B cell (primary cell): ENCODE data around the gene PRKN. TPM values are rescaled to one million over a fixed set of nuclear protein-coding genes. Genes with fewer than 3 reads are reported as not detected.
"Not testable (repeated sequence)": the region's sequence is repeated elsewhere in the genome, so short reads cannot be mapped to it uniquely, and the experiment has no call there.

Source experiments
- ATAC-seq: fragments of 200-7000 bp; cut with Tn5 transposase; one replicate; pipeline ENCODE4 v1.10.0; 2021; ENCODE audit warnings: low read depth, mild to moderate bottlenecking, moderate number of reproducible peaks, moderate library complexity
- CTCF ChIA-PET: fragments of 350-600 bp; sonication (Branson Sonifier 250); formaldehyde crosslinking; loops from one replicate; lab custom pipeline; 2021; ENCODE audit warnings: antibody characterized with exemption, inconsistent platforms; lab: Charles Lee
- POLR2A ChIA-PET: fragments of 350-600 bp; sonication (Branson Sonifier 250); formaldehyde crosslinking; loops from one replicate; lab custom pipeline; 2021; ENCODE audit warnings: antibody characterized with exemption; lab: Charles Lee
- DNase-seq: peaks from one replicate; pipeline ENCODE4 v3.0.0; 2013
- H2AFZ ChIP-seq: 2 replicates; pipeline ENCODE4 v1.6.1; 2012; ENCODE audit warnings: mild to moderate bottlenecking, low read depth, low read length; ENCODE audit not compliant: insufficient read depth, poor library complexity, severe bottlenecking
- H3K27ac ChIP-seq, 2 donors: 1 replicate in 1 of 2; 2 replicates in 1 of 2; pipeline ENCODE4 v1.5.1; 2012 to 2013; ENCODE audit warnings: low read length in 2 of 2, mild to moderate bottlenecking in 2 of 2, moderate library complexity in 1 of 2
- H3K27me3 ChIP-seq, 4 experiments: fragments of 200-600 bp in 1 of 4; sonication (generic) in 1 of 4; replicated peaks in 1 of 4; 1 replicate in 2 of 4; 2 replicates in 2 of 4; pipeline versions ENCODE4 v1.6.1 to v1.7.0; 2013 to 2016; ENCODE audit warnings: low read length in 3 of 4, mild to moderate bottlenecking in 2 of 4, mixed read lengths in 1 of 4, moderate library complexity in 1 of 4; ENCODE audit not compliant: insufficient read depth in 4 of 4, control insufficient read depth in 3 of 4; ENCODE audit errors: control extremely low read depth in 1 of 4
- H3K36me3 ChIP-seq, 2 experiments: replicated peaks in 1 of 2; 1 replicate in 1 of 2; 2 replicates in 1 of 2; pipeline versions ENCODE4 v1.6.1 to v1.7.1; 2013; ENCODE audit warnings: low read length in 1 of 2; ENCODE audit not compliant: insufficient read depth in 2 of 2, control insufficient read depth in 1 of 2; ENCODE audit errors: control extremely low read depth in 1 of 2, extremely low read depth in 1 of 2
- H3K4me1 ChIP-seq, 2 donors: fragments of 200-600 bp in 1 of 2; sonication (generic) in 1 of 2; 1 replicate in 1 of 2; 2 replicates in 1 of 2; pipeline versions ENCODE4 v1.5.1 to v1.6.1; 2013 to 2017; ENCODE audit warnings: low read length in 2 of 2; ENCODE audit not compliant: control insufficient read depth in 2 of 2, insufficient read depth in 2 of 2
- H3K4me2 ChIP-seq: replicated peaks from 2 replicates; pipeline ENCODE3; 2012; ENCODE audit warnings: mild to moderate bottlenecking, low read depth, low read length; ENCODE audit not compliant: poor library complexity, severe bottlenecking
- H3K4me3 ChIP-seq, 5 experiments: fragments of 200-600 bp in 1 of 5; sonication (generic) in 1 of 5; 1 replicate in 3 of 5; 2 replicates in 2 of 5; pipeline versions ENCODE4 v1.5.1 to v1.7.0; 2011 to 2016; ENCODE audit warnings: low read length in 4 of 5, mild to moderate bottlenecking in 4 of 5, low read depth in 2 of 5, control low read depth in 1 of 5, moderate library complexity in 1 of 5; ENCODE audit not compliant: insufficient read depth in 1 of 5; ENCODE audit errors: control extremely low read depth in 1 of 5, extremely low read depth in 1 of 5
- H3K79me2 ChIP-seq: fragments of 200-600 bp; sonication (generic); one replicate; pipeline ENCODE4 v1.6.0; 2016; ENCODE audit warnings: low read length; ENCODE audit not compliant: control insufficient read depth, insufficient read depth
- H3K9ac ChIP-seq: fragments of 200-600 bp; sonication (generic); 2 replicates; pipeline ENCODE4 v1.6.1; 2017; ENCODE audit warnings: mild to moderate bottlenecking, low read length, moderate library complexity
- H3K9me3 ChIP-seq, 3 donors: one replicate each; pipeline versions ENCODE4 v1.6.1 to v1.7.1; 2013; ENCODE audit warnings: low read length in 2 of 3; ENCODE audit not compliant: control insufficient read depth in 2 of 3, insufficient read depth in 1 of 3; ENCODE audit errors: control extremely low read depth in 1 of 3
- H4K20me1 ChIP-seq: 2 replicates; pipeline ENCODE4 v1.6.0; 2012; ENCODE audit warnings: mild to moderate bottlenecking, low read length; ENCODE audit not compliant: insufficient read depth, control insufficient read depth, poor library complexity, severe bottlenecking
- H3K27ac Mint-ChIP-seq: one replicate; pipeline ENCODE4 v1.8.0; 2021; ENCODE audit warnings: mixed read lengths
- H3K27me3 Mint-ChIP-seq: one replicate; pipeline ENCODE4 v1.8.0; 2021; ENCODE audit warnings: mixed read lengths
- H3K4me1 Mint-ChIP-seq: one replicate; pipeline ENCODE4 v1.8.0; 2021; ENCODE audit warnings: mixed read lengths
- H3K4me3 Mint-ChIP-seq: one replicate; pipeline ENCODE4 v1.8.0; 2021; ENCODE audit warnings: mixed read lengths
- H3K9me3 Mint-ChIP-seq: one replicate; pipeline ENCODE4 v1.8.0; 2022; ENCODE audit warnings: mixed read lengths; ENCODE audit not compliant: insufficient read depth
- EZH2 ChIP-seq: IDR thresholded peaks from 2 replicates; pipeline ENCODE4 v1.6.1; 2012; ENCODE audit warnings: borderline replicate concordance, low read depth, mild to moderate bottlenecking, moderate library complexity, low read length; ENCODE audit not compliant: insufficient read depth, poor library complexity, severe bottlenecking
- WGBS: methylation state at CpG from one replicate; pipeline ENCODE4 v1.1.5; 2013; ENCODE audit warnings: missing lambda C conversion rate; ENCODE audit not compliant: insufficient coverage; 5-methylcytosine and 5-hydroxymethylcytosine counted together
- intact Hi-C: fragments of 100-400 bp; cut with micrococcal nuclease; formaldehyde crosslinking; loops from one replicate; pipeline ENCODE4 v1.10.0; 2022
- polyA plus RNA-seq: library from polyadenylated mRNA; depleted of rRNA; stranded (reverse); fragments of >200 nt; gene quantifications from 2 replicates; pipeline ENCODE4 v1.2.3, GENCODE V29; 2012
- total RNA-seq, 2 donors: library from RNA; stranded (reverse); fragments of 120-200 nt in 1 of 2; gene quantifications; 1 replicate in 1 of 2; 2 replicates in 1 of 2; pipeline versions ENCODE4 v1.2.3 to v1.2.4, GENCODE V29; 2013 to 2022
- TF ChIP-seq, protein P1 (sequence below): fragments of 200-600 bp; IDR thresholded peaks from one replicate; pipeline ENCODE4 v1.8.0; 2022; ENCODE audit warnings: antibody characterized with exemption, mild to moderate bottlenecking

PRKN gene
- total and polyA plus RNA-seq, 2 donors (not counting 1 experiment from before 2014, with no cell fraction given) = 1.6 to 6.2 TPM

GRCh38 chr6:162680367-162680766 is 47.2 kb downstream of the PRKN start:
- no peak overlapping the region for H3K27ac ChIP-seq
- Mint-ChIP-seq H3K4me1 (no peaks in the 10 kb centered on the region), H3K27ac (no peak overlapping the region), H3K4me3 (no peak overlapping the region), H3K9me3 (peaks cover 3% of the 10 kb centered on the region), H3K27me3 (no peaks in the 10 kb centered on the region)
- H4K20me1 ChIP-seq = no peaks in the 10 kb centered on the region
- no peaks in the 10 kb centered on the region for H3K79me2 ChIP-seq
- POLR2A ChIA-PET = no interaction called here
- no peaks in the 10 kb centered on the region for H3K27me3 ChIP-seq
- no peaks in the 10 kb centered on the region for H3K36me3 ChIP-seq
- H3K4me1 ChIP-seq = no peaks in the 10 kb centered on the region
- no peak overlapping the region for H2AFZ ChIP-seq
- H3K4me3 ChIP-seq = no peak overlapping the region
- peaks cover 0 to 3% (median 0%) of the 10 kb centered on the region in 3 donors for H3K9me3 ChIP-seq
- no peak overlapping the region for H3K9ac ChIP-seq
- ATAC-seq (no peak), DNase-seq (no peak)
- intact Hi-C loops = no loop called here
- CTCF ChIA-PET = no interaction called here
- TF ChIP-seq, protein P1, sequence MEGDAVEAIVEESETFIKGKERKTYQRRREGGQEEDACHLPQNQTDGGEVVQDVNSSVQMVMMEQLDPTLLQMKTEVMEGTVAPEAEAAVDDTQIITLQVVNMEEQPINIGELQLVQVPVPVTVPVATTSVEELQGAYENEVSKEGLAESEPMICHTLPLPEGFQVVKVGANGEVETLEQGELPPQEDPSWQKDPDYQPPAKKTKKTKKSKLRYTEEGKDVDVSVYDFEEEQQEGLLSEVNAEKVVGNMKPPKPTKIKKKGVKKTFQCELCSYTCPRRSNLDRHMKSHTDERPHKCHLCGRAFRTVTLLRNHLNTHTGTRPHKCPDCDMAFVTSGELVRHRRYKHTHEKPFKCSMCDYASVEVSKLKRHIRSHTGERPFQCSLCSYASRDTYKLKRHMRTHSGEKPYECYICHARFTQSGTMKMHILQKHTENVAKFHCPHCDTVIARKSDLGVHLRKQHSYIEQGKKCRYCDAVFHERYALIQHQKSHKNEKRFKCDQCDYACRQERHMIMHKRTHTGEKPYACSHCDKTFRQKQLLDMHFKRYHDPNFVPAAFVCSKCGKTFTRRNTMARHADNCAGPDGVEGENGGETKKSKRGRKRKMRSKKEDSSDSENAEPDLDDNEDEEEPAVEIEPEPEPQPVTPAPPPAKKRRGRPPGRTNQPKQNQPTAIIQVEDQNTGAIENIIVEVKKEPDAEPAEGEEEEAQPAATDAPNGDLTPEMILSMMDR = no peak
- TF ChIP-seq EZH2 = no peak
- H3K4me2 ChIP-seq = no peak overlapping the region

DNA sequence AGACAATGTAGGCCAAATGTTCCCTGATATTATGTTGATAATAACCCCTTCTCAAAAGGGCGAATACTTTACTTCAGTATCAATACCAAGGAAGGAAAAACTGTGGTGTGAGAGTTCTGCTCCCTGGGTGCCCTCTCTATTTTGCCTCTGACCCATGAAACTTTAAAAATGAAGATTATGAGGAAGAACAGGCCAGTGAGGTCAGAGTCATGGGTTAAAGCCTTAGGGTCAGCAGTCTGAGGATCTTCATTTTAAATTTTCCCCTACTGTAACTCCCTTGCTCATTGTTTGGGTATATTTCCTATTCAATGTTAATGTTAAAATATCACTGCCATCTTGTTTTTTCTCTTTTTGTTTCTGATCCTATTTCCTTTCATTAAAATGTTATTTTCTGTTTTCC is 47.9 kb downstream of the PRKN start:
- ATAC-seq = no peak
- Histone ChIP-seq H3K4me3 (no peak overlapping the region), H3K27me3 (no peaks in the 10 kb centered on the region), H3K27ac (no peak overlapping the region), H3K4me2 (no peak overlapping the region), H2AFZ (no peak overlapping the region), H3K9me3 (peaks cover 0 to 3% (median 0%) of the 10 kb centered on the region in 3 donors), H3K4me1 (no peaks in the 10 kb centered on the region), H4K20me1 (no peaks in the 10 kb centered on the region), H3K36me3 (no peaks in the 10 kb centered on the region), H3K9ac (no peak overlapping the region), H3K79me2 (no peaks in the 10 kb centered on the region)
- TF ChIP-seq, protein P1 = no peak
- ChIA-PET CTCF (no interaction called here), POLR2A (no interaction called here)
- WGBS = no CpG with 5 or more reads among the region's 1 CpG
- intact Hi-C loops = no loop called here
- DNase-seq = no peak
- Mint-ChIP-seq H3K27me3 (no peaks in the 10 kb centered on the region), H3K4me3 (no peak overlapping the region), H3K9me3 (peaks cover 3% of the 10 kb centered on the region), H3K27ac (no peak overlapping the region), H3K4me1 (no peaks in the 10 kb centered on the region)

GRCh38 chr6:162678896-162679295 is 48.7 kb downstream of the PRKN start:
- H3K27me3 Mint-ChIP-seq, POLR2A ChIA-PET, H3K9ac ChIP-seq, H3K27ac Mint-ChIP-seq, H3K79me2 ChIP-seq, H4K20me1 ChIP-seq, H3K9me3 Mint-ChIP-seq, CTCF ChIA-PET, ATAC-seq, H3K27ac ChIP-seq, H3K4me3 ChIP-seq, H3K9me3 ChIP-seq, H3K4me3 Mint-ChIP-seq, H3K36me3 ChIP-seq, H3K4me1 Mint-ChIP-seq, H3K27me3 ChIP-seq, H3K4me1 ChIP-seq, DNase-seq, H3K4me2 ChIP-seq, H2AFZ ChIP-seq, intact Hi-C loops: not testable (repeated sequence)
- 90% methylated on average over 2 of the region's 7 CpGs for WGBS
